Measurements from ENCODE around the gene CADPS2. TPM values are rescaled to one million over a fixed set of nuclear protein-coding genes. Genes with fewer than 3 reads are reported as not detected.

Gene CADPS2
- total and polyA plus RNA-seq, 2 of the 8 experiments (the other 6 are each of a cell fraction or from before 2014, with no cell fraction given): 8.9 to 22.3 TPM

DNA sequence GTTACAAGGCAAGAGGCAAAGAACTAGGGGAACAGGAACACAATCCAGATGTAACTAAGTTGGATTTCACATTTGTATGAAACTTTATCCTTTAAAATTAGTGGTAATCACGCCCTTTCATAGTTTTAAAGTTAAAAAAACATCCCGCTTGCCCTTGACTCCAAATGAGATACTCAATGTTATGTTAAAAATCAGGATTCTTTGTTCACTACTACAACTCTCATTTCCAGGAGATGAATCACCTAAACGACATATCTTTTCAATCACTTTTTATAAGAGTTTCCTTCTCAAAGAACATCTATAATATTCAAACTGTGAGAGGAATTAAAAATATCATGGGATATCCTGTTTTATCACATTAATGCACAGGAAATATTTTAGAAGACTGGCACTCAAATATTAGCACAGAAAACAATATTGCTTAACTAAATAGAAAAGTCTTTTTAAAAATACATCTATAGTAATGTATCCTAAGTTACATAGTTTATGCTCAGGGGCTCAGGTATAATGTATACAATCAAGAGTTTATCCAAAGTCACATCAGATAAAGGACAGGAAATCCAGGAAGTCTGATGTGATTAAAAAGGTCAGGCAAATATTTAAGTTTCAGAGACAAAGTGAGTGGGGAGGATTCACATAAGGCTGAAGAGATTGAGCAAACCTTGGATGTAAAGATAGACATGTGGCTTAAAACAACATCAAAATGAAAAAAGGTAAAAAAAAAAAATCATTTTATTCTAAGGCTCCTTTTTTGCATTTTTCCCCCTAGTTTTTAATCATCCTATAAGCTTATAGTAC is 41.9 kb downstream of the CADPS2 start:
- Histone ChIP-seq H3K79me2 (ENCODE audit: control insufficient read depth in 1 of 2, insufficient read depth in 2 of 2, low read length in 2 of 2) (no peaks in the 10 kb centered on the region), H3K9ac (replicated peaks in 1 of 4; ENCODE audit: extremely low read depth in 1 of 4, low read depth in 3 of 4, low read length in 3 of 4) (no peak overlapping the region), H3K9me3 (ENCODE audit: insufficient read depth in 2 of 2, low read depth in 1 of 2, low read length in 1 of 2) (no peaks in the 10 kb centered on the region), H4K5ac (ENCODE audit: insufficient read length, low read depth, low read length) (no peak overlapping the region), H3K23ac (ENCODE audit: insufficient read length) (no peak overlapping the region), H3K4me2 (ENCODE audit: insufficient read depth in 1 of 2, low read depth in 2 of 2, low read length in 2 of 2) (no peak overlapping the region), H3K56ac (replicated peaks; ENCODE audit: insufficient read length, low read depth, low read length) (no peak overlapping the region), H2AK5ac (ENCODE audit: low read depth, low read length) (0 out of 2 replicates have a peak overlapping the region, but pooled peaks have one; percentile 42), H3K4me3 (ENCODE audit: extremely low read depth in 1 of 4, insufficient read depth in 2 of 4, low read depth in 3 of 4, low read length in 4 of 4) (no peak overlapping the region), H4K8ac (ENCODE audit: extremely low read depth, insufficient read depth, low read length) (peak overlapping the region; percentile 74; the same call in 1 of the 2 replicates), H3K27ac (ENCODE audit: low read depth, low read length) (no peak overlapping the region), H2BK12ac (ENCODE audit: low read depth, low read length) (no peak overlapping the region), H3K4me1 (replicated peaks in 1 of 4; ENCODE audit: control insufficient read depth in 3 of 4, insufficient read depth in 4 of 4, low read length in 3 of 4) (peaks cover 0 to 9% (median 2%) of the 10 kb centered on the region in 4 experiments; a peak in 2 of 7 replicates), H3K4ac (replicated peaks; ENCODE audit: insufficient read length, low read depth, low read length) (no peak overlapping the region), H3K18ac (ENCODE audit: extremely low read depth, low read length) (no peak overlapping the region), H2AFZ (ENCODE audit: low read length) (no peak overlapping the region), H2BK5ac (ENCODE audit: low read depth, low read length) (no peak overlapping the region), H4K91ac (replicated peaks; ENCODE audit: insufficient read length, low read length) (peak overlapping the region; percentile 44), H3K14ac (ENCODE audit: insufficient read length) (no peak overlapping the region), H2BK15ac (ENCODE audit: low read length) (no peak overlapping the region), H4K20me1 (replicated peaks in 1 of 2; ENCODE audit: control insufficient read depth in 1 of 2, insufficient read depth in 2 of 2, low read length in 2 of 2) (no peaks in the 10 kb centered on the region), H3K36me3 (ENCODE audit: control insufficient read depth in 2 of 4, insufficient read depth in 4 of 4, low read length in 3 of 4) (no peaks in the 10 kb centered on the region), H2BK20ac (ENCODE audit: low read length) (no peak overlapping the region), H2BK120ac (replicated peaks; ENCODE audit: low read depth, low read length) (no peak overlapping the region), H3K27me3 (replicated peaks in 1 of 4; ENCODE audit: control insufficient read depth in 3 of 4, extremely low read depth in 1 of 4, insufficient read depth in 3 of 4, low read length in 3 of 4) (no peaks in the 10 kb centered on the region), H3K23me2 (ENCODE audit: low read depth, low read length) (no peaks in the 10 kb centered on the region), H3K79me1 (ENCODE audit: low read depth, low read length) (no peaks in the 10 kb centered on the region; the same call in 1 of the 2 replicates)
- DNase-seq (ENCODE audit: low read depth in 1 of 2, low spot score in 2 of 2) (no peak), FAIRE-seq (no peak)
- POLR2A ChIA-PET (ENCODE audit: partially characterized antibody): no interaction called here
- CTCF ChIA-PET (ENCODE audit: partially characterized antibody): interaction anchor here (0.6 to 1.1 kb wide), 2 partner anchors 9 to 18 kb away, joined by 3 to 4 read pairs; no protein-coding TSS in a partner anchor
- 83% methylated on average over 3 of the region's 3 CpGs; no CpG with 5 or more reads in 1 of the 2 experiments for WGBS, 2 experiments (ENCODE audit: extremely low coverage in 1 of 2, insufficient coverage in 1 of 2, insufficient read length in 1 of 2, insufficient replicate concordance in 2 of 2, low coverage in 1 of 2, low lambda C conversion rate in 2 of 2, missing lambda C conversion rate in 1 of 2)
- TF ChIP-seq ZNF274 (IDR thresholded peaks at IDR 0.05; ENCODE audit: borderline replicate concordance, extremely low read depth, low read length): no peak
- no peak for TF ChIP-seq JUND (IDR thresholded peaks at IDR 0.05; ENCODE audit: low read length)
- no peak for TF ChIP-seq PHF8 (conservative IDR thresholded peaks at IDR 0.05; ENCODE audit: low read depth, low read length)
- TF ChIP-seq SAP30 (IDR thresholded peaks at IDR 0.05; ENCODE audit: insufficient read depth, insufficient replicate concordance, low read length): no peak
- TF ChIP-seq SIRT6 (IDR thresholded peaks at IDR 0.05; ENCODE audit: low read length): no peak
- TF ChIP-seq HDAC6 (IDR thresholded peaks at IDR 0.05; ENCODE audit: low read depth, low read length): no peak
- no peak for TF ChIP-seq ASH2L (IDR thresholded peaks at IDR 0.05; ENCODE audit: low read length)

Measured in H1 (cell line).